HFFc6 (cell line): ENCODE data around the gene BARX2. TPM values are rescaled to one million over a fixed set of nuclear protein-coding genes. Genes with fewer than 3 reads are reported as not detected.

Source experiments
- DNase-seq: peaks from one replicate; pipeline ENCODE4 v3.0.0-alpha.2; 2018
- H3K27ac Mint-ChIP-seq: 2 replicates; pipeline ENCODE4 v1.8.0; 2020; ENCODE audit warnings: mild to moderate bottlenecking, mixed read lengths
- H3K27me3 Mint-ChIP-seq: 2 replicates; pipeline ENCODE4 v1.8.0; 2021; ENCODE audit warnings: mild to moderate bottlenecking, moderate library complexity, mixed read lengths; ENCODE audit not compliant: insufficient read depth
- H3K36me3 Mint-ChIP-seq: 2 replicates; pipeline ENCODE4 v1.8.0; 2021; ENCODE audit warnings: low read depth, mixed read lengths
- H3K4me1 Mint-ChIP-seq: 2 replicates; pipeline ENCODE4 v1.8.0; 2020; ENCODE audit warnings: low read depth, mixed read lengths
- H3K4me3 Mint-ChIP-seq: 2 replicates; pipeline ENCODE4 v1.8.0; 2020; ENCODE audit warnings: mild to moderate bottlenecking, moderate library complexity, mixed read lengths
- H3K9me3 Mint-ChIP-seq: 2 replicates; pipeline ENCODE4 v1.8.0; 2020; ENCODE audit warnings: mild to moderate bottlenecking, mixed read lengths
- total RNA-seq, 6 experiments: library from RNA; stranded (reverse); fragmentation: NEBNext Ultra II Directional; extraction: Animal tissue kit (Norgen Biotek cat#: 25700); gene quantifications; 2 replicates in 1 of 6; 3 replicates in 5 of 6; pipeline ENCODE4 v1.2.3, GENCODE V29; 2021
- TF ChIP-seq, protein P1 (sequence below): fragments of 200-600 bp; sonication (generic); IDR thresholded peaks from 2 replicates; pipeline ENCODE4 v1.5.0; 2021; ENCODE audit warnings: antibody characterized with exemption, mild to moderate bottlenecking

BARX2 gene
- total RNA-seq, 6 experiments from 2014 or later = not detected

DNA sequence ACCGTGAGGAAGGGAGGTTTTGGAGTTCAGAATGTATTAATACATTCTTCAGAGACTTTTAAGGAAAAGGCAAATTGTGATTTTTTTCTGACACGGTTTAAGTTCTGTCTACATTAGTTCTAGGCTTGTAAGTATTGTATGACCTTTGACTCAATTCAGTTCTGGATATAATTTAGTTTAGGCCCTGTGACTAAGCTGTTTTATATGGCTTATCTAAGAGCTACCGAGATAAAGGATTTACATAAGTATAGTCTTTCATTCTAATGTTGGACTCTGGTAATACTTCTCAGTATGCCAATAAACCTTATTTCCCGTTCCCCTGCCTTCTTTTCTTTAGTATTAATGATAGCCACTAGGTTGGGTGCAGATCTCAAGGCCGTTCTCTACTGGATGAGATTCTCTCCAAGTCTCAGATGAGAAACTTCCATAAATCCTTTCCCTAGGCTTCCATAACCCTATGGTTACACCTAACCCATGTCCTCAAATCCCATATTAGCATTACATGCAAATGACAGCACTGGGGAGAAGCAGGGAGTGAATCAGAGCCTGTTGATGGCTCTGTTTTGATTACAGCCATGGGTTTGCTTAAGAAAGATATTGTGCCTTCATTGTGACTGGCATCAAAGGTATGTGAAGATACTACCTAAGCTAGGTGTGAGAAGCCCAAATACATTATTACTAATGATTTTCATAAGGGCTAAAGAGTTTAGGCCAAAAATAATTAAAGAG is 38.7 kb downstream of the BARX2 start:
- H3K4me1 Mint-ChIP-seq = no peaks in the 10 kb centered on the region
- H3K27me3 Mint-ChIP-seq = peaks cover 17% of the 10 kb centered on the region
- H3K36me3 Mint-ChIP-seq = no peaks in the 10 kb centered on the region
- DNase-seq = no peak
- no peak overlapping the region for H3K27ac Mint-ChIP-seq
- no peak overlapping the region for H3K4me3 Mint-ChIP-seq
- TF ChIP-seq, protein P1, sequence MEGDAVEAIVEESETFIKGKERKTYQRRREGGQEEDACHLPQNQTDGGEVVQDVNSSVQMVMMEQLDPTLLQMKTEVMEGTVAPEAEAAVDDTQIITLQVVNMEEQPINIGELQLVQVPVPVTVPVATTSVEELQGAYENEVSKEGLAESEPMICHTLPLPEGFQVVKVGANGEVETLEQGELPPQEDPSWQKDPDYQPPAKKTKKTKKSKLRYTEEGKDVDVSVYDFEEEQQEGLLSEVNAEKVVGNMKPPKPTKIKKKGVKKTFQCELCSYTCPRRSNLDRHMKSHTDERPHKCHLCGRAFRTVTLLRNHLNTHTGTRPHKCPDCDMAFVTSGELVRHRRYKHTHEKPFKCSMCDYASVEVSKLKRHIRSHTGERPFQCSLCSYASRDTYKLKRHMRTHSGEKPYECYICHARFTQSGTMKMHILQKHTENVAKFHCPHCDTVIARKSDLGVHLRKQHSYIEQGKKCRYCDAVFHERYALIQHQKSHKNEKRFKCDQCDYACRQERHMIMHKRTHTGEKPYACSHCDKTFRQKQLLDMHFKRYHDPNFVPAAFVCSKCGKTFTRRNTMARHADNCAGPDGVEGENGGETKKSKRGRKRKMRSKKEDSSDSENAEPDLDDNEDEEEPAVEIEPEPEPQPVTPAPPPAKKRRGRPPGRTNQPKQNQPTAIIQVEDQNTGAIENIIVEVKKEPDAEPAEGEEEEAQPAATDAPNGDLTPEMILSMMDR = no peak
- no peaks in the 10 kb centered on the region for H3K9me3 Mint-ChIP-seq

DNA sequence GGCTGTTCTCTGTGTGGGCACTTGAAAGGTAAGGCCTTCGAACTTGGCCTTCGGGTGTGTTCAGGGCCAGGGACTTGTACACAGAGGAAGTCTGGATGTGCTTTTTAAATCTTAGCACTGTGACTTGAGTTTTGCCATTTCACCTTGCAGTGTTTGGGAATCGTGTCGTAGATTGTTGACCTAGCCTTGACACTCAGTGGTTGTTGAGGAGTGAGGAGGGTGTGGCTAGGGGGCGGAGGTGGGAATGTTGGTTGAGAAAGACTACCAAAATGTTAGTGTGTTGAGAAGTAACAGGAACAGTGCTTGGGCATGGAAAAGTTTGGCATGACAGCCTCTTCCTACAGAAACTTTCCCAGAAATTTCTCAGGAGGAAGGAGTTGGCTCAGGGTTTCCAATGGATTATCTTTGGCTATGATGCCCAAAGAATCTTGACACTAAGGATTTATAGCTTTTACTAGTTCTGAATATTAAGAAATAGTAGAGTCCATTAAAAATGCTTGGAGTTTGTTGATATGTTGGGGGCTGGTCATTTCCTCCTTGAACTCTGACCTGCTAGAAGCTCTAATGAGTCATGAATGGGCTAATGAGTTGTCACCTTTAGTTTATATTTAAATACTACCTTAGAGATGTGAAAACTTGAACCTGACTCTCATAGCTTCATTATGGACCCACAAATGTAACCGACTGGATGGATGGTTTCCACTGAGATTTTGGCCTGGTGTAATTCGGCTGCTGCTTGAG is 40.6 kb downstream of the BARX2 start:
- peaks cover 26% of the 10 kb centered on the region for H3K27me3 Mint-ChIP-seq
- H3K9me3 Mint-ChIP-seq = no peaks in the 10 kb centered on the region
- H3K4me1 Mint-ChIP-seq = no peaks in the 10 kb centered on the region
- no peak overlapping the region for H3K27ac Mint-ChIP-seq
- no peak overlapping the region for H3K4me3 Mint-ChIP-seq
- TF ChIP-seq, protein P1 = no peak
- no peaks in the 10 kb centered on the region for H3K36me3 Mint-ChIP-seq
- no peak for DNase-seq

DNA sequence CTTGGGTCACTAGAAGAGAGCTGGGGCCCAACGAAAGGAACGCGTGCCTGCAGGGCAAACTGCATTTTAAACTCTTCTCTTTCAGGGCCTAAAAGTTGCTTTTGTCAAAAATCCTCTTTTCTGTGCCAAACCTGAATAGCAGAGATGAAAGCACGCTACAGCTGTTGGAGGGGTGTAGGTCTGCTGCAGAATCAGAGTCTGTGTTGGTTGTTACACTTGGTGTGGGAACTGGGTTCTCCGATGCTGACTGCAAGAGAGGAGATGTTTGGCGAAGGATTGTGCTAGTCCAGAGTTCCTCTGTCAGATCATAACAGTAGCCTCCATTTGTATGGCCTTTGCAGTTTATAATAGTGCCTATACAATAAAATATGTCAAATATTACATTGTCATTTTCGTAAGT is 41.8 kb downstream of the BARX2 start:
- no peaks in the 10 kb centered on the region for H3K4me1 Mint-ChIP-seq
- H3K9me3 Mint-ChIP-seq = no peaks in the 10 kb centered on the region
- H3K27me3 Mint-ChIP-seq = peaks cover 23% of the 10 kb centered on the region
- H3K4me3 Mint-ChIP-seq = no peak overlapping the region
- no peak for DNase-seq
- H3K36me3 Mint-ChIP-seq = no peaks in the 10 kb centered on the region
- no peak overlapping the region for H3K27ac Mint-ChIP-seq
- TF ChIP-seq, protein P1 = no peak

DNA sequence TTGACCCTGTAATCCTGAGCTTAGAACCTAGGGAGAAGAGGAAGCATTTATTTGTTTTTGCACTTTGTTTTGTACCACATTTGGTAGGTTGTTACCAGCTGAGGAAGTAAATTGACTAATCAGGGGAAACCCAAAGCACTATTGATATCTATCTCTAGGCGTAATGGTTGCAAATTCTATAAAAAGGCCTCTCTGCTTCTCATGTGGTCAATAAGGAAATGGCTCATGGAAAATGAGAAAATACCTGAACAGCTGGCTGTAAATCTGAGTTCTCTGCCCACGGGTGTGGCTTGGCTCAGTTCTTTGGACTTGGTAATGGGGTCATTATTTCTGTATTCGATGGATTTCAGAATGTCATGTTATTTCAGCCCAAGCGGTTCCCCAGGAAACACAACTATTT is 42.4 kb downstream of the BARX2 start:
- TF ChIP-seq, protein P1 = no peak
- Mint-ChIP-seq H3K9me3 (no peaks in the 10 kb centered on the region), H3K27me3 (peaks cover 22% of the 10 kb centered on the region)

DNA sequence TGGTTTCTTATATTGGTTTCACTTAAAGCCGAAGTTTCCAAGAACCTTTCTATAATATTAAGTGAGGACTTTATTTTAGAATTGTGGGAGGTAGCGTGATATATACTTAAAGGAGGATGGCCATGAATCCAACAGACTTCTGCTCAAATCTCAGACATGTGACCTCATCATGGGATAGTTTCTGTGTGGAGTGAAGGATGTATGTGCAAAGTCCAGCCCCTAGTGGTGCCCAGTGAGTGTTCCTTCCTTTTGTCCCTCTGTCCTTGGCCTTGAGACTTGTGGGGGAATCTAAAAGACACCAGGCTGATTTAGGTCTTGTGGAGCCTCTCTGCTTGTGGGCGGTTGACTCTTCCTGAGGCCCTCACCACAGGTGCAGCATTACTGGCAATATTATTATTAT is 43.7 kb downstream of the BARX2 start:
- DNase-seq = no peak
- Mint-ChIP-seq H3K27ac (no peak overlapping the region), H3K4me1 (no peaks in the 10 kb centered on the region), H3K27me3 (peaks cover 25% of the 10 kb centered on the region), H3K36me3 (no peaks in the 10 kb centered on the region), H3K4me3 (no peak overlapping the region), H3K9me3 (no peaks in the 10 kb centered on the region)
- TF ChIP-seq, protein P1 = no peak

More for the DNA sequence above, 42.4 kb downstream of the BARX2 start:
- Mint-ChIP-seq H3K36me3 (no peaks in the 10 kb centered on the region), H3K27ac (no peak overlapping the region), H3K4me3 (no peak overlapping the region), H3K4me1 (no peaks in the 10 kb centered on the region)
- DNase-seq = no peak
